Loucy (cell line): ENCODE results near the gene RGS19.
A peak's percentile ranks its signal among the peaks of the same experiment; 100 is the strongest.

Source experiments
- H2AFZ ChIP-seq: fragments of 200-600 bp; sonication (generic); 2 replicates; pipeline ENCODE4 v1.6.0; 2016; ENCODE audit warnings: antibody characterized with exemption, mild to moderate bottlenecking, low read length, moderate library complexity
- H3F3A ChIP-seq: fragments of 200-600 bp; 2 replicates; pipeline ENCODE4 v1.6.0; 2016; ENCODE audit warnings: antibody characterized with exemption, low read depth, mild to moderate bottlenecking
- H3K27me3 ChIP-seq: fragments of 200-600 bp; sonication (generic); 2 replicates; pipeline ENCODE4 v1.6.1; 2014; ENCODE audit warnings: low read length, mild to moderate bottlenecking; ENCODE audit not compliant: insufficient read depth, poor library complexity, severe bottlenecking
- H3K36me3 ChIP-seq: fragments of 200-600 bp; sonication (generic); 2 replicates; pipeline ENCODE4 v1.6.1; 2016; ENCODE audit warnings: low read length; ENCODE audit not compliant: insufficient read depth
- H3K4me1 ChIP-seq: fragments of 200-600 bp; sonication (generic); 2 replicates; pipeline ENCODE4 v1.5.1; 2014; ENCODE audit warnings: low read length, mild to moderate bottlenecking; ENCODE audit not compliant: insufficient read depth, poor library complexity, severe bottlenecking
- H3K4me2 ChIP-seq: fragments of 200-600 bp; sonication (generic); 2 replicates; pipeline ENCODE4 v1.6.0; 2014; ENCODE audit warnings: antibody characterized with exemption, low read length, low read depth, mild to moderate bottlenecking; ENCODE audit not compliant: poor library complexity, severe bottlenecking
- H3K4me3 ChIP-seq: fragments of 200-600 bp; sonication (generic); 2 replicates; pipeline ENCODE4 v1.5.1; 2014; ENCODE audit warnings: low read length, mild to moderate bottlenecking, mixed read lengths; ENCODE audit not compliant: poor library complexity, severe bottlenecking
- H3K79me2 ChIP-seq: fragments of 200-600 bp; sonication (generic); 2 replicates; pipeline ENCODE4 v1.6.1; 2014; ENCODE audit warnings: low read length; ENCODE audit not compliant: insufficient read depth
- H3K9ac ChIP-seq: fragments of 200-600 bp; sonication (generic); 2 replicates; pipeline ENCODE4 v1.6.0; 2014; ENCODE audit warnings: mild to moderate bottlenecking, low read depth, low read length, moderate library complexity; ENCODE audit not compliant: poor library complexity, severe bottlenecking
- H3K9me2 ChIP-seq: fragments of 200-600 bp; sonication (generic); replicated peaks from 2 replicates; pipeline ENCODE4 v1.6.1; 2016; ENCODE audit warnings: low read depth, low read length, mixed read lengths
- H3K9me3 ChIP-seq: fragments of 200-600 bp; sonication (generic); 2 replicates; pipeline ENCODE4 v1.6.1; 2014; ENCODE audit warnings: mild to moderate bottlenecking, antibody characterized with exemption, low read length, low read depth; ENCODE audit not compliant: insufficient read depth
- H4K20me1 ChIP-seq: fragments of 200-600 bp; sonication (generic); 2 replicates; pipeline ENCODE4 v1.6.0; 2014; ENCODE audit warnings: antibody characterized with exemption, low read length, mild to moderate bottlenecking; ENCODE audit not compliant: insufficient read depth, poor library complexity, severe bottlenecking
- EZH2phosphoT487 ChIP-seq: fragments of 200-600 bp; IDR thresholded peaks from 2 replicates; pipeline ENCODE4 v1.6.1; 2018; ENCODE audit warnings: antibody characterized with exemption, mild to moderate bottlenecking, moderate library complexity, borderline replicate concordance
- TF ChIP-seq, protein P1 (sequence below): fragments of 200-600 bp; sonication (generic); conservative IDR thresholded peaks from 2 replicates; pipeline ENCODE4 v1.5.1; 2014; ENCODE audit warnings: mild to moderate bottlenecking, antibody characterized with exemption, low read length

RGS19 gene

DNA sequence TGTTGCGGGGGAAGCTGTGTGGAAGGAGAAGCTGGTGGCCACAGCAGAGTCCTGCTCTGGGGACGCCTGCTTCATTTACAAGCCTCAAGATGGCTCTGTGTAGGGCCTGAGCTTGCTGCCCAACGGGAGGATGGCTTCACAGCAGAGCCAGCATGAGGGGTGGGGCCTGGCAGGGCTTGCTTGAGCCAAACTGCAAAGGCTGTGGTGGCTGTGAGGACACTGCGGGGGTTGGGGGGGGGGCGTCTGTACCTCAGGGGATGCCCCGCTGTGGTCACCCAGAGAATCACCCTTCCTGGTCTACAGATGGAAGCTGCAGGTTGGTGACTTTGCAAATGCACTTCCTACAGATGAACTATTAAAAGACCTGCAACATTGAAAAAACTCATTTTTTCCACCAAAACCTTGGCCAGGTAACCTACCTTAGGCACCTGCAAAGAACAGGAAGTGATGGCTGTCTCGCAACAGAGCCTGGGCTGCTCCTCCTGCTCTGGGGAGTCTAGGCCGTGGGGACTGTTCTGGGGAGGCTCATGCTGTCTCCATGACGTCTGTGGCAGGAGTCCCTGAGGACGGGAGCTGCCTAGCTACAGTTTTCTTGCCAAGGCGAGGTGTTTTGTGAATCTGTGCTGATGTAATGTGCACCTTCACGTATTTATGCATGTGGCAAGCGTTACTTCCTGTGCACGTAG is 20.7 kb upstream of the RGS19 start:
- peaks cover 23% of the 10 kb centered on the region for H3K4me1 ChIP-seq
- no peaks in the 10 kb centered on the region for H3K27me3 ChIP-seq
- no peaks in the 10 kb centered on the region for H4K20me1 ChIP-seq
- TF ChIP-seq EZH2phosphoT487 = no peak
- TF ChIP-seq, protein P1, sequence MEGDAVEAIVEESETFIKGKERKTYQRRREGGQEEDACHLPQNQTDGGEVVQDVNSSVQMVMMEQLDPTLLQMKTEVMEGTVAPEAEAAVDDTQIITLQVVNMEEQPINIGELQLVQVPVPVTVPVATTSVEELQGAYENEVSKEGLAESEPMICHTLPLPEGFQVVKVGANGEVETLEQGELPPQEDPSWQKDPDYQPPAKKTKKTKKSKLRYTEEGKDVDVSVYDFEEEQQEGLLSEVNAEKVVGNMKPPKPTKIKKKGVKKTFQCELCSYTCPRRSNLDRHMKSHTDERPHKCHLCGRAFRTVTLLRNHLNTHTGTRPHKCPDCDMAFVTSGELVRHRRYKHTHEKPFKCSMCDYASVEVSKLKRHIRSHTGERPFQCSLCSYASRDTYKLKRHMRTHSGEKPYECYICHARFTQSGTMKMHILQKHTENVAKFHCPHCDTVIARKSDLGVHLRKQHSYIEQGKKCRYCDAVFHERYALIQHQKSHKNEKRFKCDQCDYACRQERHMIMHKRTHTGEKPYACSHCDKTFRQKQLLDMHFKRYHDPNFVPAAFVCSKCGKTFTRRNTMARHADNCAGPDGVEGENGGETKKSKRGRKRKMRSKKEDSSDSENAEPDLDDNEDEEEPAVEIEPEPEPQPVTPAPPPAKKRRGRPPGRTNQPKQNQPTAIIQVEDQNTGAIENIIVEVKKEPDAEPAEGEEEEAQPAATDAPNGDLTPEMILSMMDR = no peak
- no peak overlapping the region for H2AFZ ChIP-seq
- H3F3A ChIP-seq = no peaks in the 10 kb centered on the region
- peak overlapping the region; percentile 15 for H3K4me2 ChIP-seq
- H3K79me2 ChIP-seq = no peaks in the 10 kb centered on the region
- H3K4me3 ChIP-seq = no peak overlapping the region
- H3K9me2 ChIP-seq = no peaks in the 10 kb centered on the region
- H3K9me3 ChIP-seq = no peaks in the 10 kb centered on the region
- no peak overlapping the region for H3K9ac ChIP-seq
- no peaks in the 10 kb centered on the region for H3K36me3 ChIP-seq

DNA sequence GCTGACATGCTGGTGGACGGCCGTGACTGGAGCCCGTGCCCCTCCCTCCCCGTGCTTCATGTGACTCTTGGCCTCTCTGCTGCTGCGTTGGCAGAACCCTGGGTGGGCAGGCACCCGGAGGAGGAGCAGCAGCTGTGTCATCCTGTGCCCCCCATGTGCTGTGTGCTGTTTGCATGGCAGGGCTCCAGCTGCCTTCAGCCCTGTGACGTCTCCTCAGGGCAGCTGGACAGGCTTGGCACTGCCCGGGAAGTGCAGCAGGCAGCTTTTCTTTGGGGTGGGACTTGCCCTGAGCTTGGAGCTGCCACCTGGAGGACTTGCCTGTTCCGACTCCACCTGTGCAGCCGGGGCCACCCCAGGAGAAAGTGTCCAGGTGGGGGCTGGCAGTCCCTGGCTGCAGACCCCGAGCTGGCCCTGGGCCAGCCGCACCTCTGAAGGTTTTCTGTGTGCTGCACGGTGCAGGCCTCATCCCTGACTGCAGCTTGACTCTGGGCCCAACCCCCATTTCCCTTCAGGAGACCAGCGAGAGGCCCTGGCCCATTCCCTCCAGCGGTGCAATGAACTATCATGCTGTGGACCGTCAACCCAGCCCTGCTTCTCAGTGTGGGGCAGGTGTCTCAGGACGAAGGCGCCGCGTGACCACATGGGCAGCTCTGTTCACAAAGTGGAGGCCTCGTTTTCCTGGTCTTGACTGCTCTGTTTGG is 19.9 kb upstream of the RGS19 start:
- no peaks in the 10 kb centered on the region for H4K20me1 ChIP-seq
- H3K4me1 ChIP-seq = peaks cover 23% of the 10 kb centered on the region
- H3K79me2 ChIP-seq = no peaks in the 10 kb centered on the region
- TF ChIP-seq, protein P1 = no peak
- TF ChIP-seq EZH2phosphoT487 = no peak
- no peaks in the 10 kb centered on the region for H3F3A ChIP-seq
- H3K4me2 ChIP-seq = no peak overlapping the region
- no peak overlapping the region for H2AFZ ChIP-seq
- no peaks in the 10 kb centered on the region for H3K36me3 ChIP-seq
- no peaks in the 10 kb centered on the region for H3K9me3 ChIP-seq
- H3K27me3 ChIP-seq = no peaks in the 10 kb centered on the region
- H3K9me2 ChIP-seq = no peaks in the 10 kb centered on the region
- no peak overlapping the region for H3K9ac ChIP-seq
- H3K4me3 ChIP-seq = no peak overlapping the region

- TF ChIP-seq, protein P1 = no peak
- TF ChIP-seq EZH2phosphoT487 = no peak
- Histone ChIP-seq H4K20me1 (no peaks in the 10 kb centered on the region), H3K79me2 (no peaks in the 10 kb centered on the region), H3K4me2 (no peak overlapping the region), H3F3A (no peaks in the 10 kb centered on the region), H2AFZ (no peak overlapping the region), H3K27me3 (no peaks in the 10 kb centered on the region), H3K9me2 (no peaks in the 10 kb centered on the region), H3K36me3 (no peaks in the 10 kb centered on the region), H3K4me3 (no peak overlapping the region), H3K9ac (no peak overlapping the region), H3K4me1 (peaks cover 23% of the 10 kb centered on the region), H3K9me3 (no peaks in the 10 kb centered on the region)
These were observed 19.2 kb upstream of the RGS19 start for GRCh38 chr20:64098471-64099013.
